NCI-H748 (cell line): ENCODE measurements around the gene SST.

ENCODE experiments used
- DNase-seq: peaks from one replicate; lab custom pipeline; 2025; ENCODE audit not compliant: unreplicated experiment; lab: John Stamatoyannopoulos, UW

SST gene

DNA sequence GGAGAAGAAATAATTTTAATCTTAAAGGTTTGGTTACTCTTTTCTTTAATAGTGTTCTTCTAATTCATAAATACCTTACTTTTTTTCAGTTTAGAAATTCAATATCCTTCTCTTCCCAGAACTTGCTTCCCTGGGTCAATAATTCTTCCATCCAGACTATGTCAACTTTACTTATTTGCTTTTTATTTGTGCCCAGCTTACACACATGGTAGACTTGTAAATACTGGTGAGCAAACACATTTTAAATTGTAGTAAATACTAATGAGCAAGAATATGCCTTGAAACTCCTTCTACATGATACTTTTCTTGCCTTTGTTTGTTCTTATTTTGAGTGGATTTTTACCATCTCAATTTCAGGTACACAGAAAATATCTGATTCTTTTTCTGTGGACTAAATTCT lies 33.7 kb downstream of the SST start:
- no peak for DNase-seq

DNA sequence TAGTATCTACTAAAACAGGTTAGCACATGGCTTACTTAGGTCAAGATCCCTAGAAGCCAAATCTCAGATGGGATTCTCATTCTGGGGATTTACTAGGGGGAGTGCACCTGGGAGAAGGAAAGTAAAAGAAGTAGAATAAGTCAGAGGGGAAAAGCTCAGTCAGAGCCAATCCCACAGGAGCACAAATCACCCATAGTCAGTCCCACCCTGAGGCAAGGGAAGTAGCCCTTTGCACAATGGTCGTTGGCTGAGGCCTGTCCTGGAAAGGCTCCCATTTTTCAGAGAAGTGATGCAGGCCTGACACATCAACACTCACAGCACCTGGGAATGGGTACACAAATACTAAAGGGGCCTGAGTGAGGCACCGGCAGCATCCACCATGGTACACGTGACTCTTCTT lies 39.8 kb downstream of the SST start:
- no peak for DNase-seq

DNA sequence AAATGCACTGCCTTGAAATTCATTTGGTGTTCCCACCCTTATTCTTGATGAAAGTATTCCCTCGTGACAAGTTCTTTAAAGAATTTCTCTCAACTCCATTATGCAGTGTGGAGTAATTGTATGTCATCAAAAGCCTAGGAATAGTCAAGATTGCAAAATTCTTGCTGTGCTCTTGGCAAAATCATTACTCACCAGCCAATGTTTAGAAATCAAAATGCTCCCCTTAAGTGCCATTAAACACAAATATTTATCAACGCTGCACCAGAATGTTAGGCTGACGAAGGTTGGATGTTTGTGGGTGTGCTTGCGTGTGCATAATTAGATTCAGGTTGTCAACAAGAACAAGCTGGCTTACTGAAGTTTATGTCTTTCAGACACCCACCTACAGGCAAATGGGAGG lies 40.5 kb downstream of the SST start:
- DNase-seq = no peak

DNA sequence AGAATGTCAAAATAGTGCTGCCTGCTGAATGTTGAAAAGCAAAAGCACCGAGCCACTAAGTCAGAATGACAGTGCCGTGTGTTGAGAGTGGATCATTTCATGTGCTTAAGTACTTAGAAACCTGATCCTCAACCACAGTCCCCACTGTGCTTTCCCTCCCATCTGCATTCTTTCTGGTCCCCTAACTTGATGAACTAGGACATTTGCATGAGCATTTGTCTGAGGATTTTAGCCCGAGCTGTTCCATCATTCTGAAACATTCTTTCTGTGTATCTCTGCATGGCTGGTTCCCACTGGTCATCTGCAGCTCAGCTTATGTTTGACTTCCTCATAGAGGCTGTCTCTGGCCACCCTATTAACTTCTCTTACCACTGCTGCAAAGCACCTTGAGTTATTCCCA lies 42.0 kb downstream of the SST start:
- peak; percentile 16 for DNase-seq

DNA sequence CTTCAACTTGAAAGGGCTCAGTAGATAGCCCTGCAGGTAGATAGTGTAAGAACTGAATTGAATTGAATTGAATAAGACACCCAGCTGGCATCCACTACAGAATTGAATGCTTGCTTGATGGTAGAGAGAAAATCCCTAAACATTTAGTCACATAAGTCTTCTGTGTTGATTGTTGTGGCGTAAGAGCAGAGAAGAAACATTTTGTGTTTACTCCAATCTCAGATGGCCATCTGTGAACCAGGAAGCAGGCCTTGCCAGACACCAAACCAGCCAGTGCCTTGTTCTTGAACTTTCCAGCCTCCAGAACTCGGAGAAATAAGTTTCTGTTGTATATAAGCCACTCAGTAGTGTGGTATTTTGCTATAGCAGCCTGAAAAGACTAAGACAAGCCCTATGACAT lies 43.6 kb downstream of the SST start:
- no peak for DNase-seq

DNA sequence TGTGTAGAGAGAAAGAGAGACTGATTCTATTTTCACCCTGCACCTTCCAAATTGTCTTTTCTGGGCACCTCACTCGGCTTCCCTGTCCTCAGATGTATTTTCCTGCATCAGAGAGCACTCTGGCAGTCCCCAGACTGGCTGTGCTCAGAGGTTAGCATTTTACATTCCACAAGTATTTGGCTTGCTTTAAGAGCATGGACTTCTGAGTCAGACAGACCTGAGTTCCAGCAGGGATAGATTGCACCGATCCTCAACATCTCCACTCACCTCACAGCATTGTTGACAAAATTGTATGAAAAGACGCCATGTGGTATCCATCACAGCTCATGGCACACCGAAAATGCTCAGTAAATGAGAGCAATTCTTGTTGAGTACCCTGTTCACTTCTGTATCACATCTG lies 45.6 kb downstream of the SST start:
- no peak for DNase-seq

DNA sequence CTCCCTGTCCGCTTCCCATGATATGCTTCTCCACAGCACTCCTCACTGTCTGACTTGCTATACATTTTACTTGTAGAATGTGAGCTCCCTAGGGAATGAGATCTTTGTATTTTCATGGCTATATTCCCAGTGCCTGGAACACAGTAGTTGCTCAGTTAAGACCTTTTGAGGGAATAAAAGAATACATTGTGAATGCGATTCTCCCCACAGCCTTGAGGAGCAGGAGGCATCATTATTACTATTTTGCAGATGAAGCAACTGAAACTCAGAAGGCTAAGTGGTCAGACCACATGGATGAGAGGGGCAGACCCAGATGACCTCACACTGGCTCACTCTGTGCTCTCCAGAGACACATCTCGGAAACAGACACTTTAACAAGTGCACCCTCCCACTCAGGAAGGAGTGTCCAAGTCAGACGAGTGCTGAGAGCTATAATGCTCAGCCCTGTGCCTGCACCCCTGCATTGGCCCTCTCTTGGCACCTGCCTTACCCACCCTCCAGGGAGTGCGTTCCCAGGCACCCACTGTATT lies 46.8 kb downstream of the SST start:
- DNase-seq = peak; percentile 84

DNA sequence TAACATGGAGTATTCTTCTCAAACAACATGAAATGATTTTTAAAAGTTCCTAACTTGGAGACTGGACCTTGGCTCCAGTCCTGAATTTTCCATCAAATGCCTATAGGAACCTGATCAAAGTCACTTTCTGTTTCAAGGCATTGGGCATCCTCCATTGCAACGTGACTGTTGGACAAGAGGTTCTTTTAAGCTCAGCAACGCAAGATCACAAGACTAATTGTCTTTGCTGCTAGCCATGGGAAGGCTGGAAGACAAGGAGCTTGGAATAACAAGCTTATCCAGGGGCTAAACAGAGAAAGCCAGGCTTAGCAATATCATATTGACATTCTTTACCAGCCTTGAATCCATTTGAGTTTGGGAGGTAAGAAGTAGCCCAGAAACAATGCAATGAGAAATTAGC lies 48.3 kb downstream of the SST start:
- no peak for DNase-seq

DNA sequence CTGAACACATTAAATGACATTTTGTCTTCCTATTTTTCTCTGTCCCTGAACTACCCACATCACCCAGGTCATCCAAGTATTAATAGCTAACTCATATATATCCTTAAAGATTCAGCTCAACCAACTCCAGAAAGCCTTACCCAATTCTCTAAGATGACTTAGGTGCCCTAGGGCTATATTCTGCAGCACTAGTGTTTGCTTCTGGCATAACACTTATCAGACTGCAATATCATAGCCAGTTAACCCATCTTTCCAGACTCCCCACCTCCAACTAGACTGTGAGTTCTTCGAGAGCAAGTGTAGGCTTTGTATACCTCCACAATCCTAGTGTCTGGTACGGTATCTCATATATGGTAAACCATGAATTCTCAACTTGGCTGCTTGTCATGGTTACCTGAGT lies 50.7 kb downstream of the SST start:
- DNase-seq = no peak
